Measurements from ENCODE around the gene TSPAN16. TPM values are rescaled to one million over a fixed set of nuclear protein-coding genes. Genes with fewer than 3 reads are reported as not detected.

The TSPAN16 gene
- total and polyA plus RNA-seq, 4 experiments from 2014 or later = not detected

GRCh38 chr19:11293433-11294389, 2.2 kb upstream of the TSPAN16 start:
- Mint-ChIP-seq H3K4me3 (peak overlapping the region in 3 of 8 donors; percentile 20 to 71 (median 48)), H3K27me3 (peaks cover 12 to 16% of the 10 kb centered on the region in 2 donors), H3K36me3 (no peaks in the 10 kb centered on the region), H3K4me1 (peaks cover 4 to 8% (median 7%) of the 10 kb centered on the region in 4 donors), H3K27ac (peak overlapping the region in 2 of 7 donors; percentile 41 to 46), H3K9me3 (no peaks in the 10 kb centered on the region)
- Histone ChIP-seq H3K27ac (ENCODE audit: low read depth, low read length) (no peak overlapping the region), H3K9me3 (ENCODE audit: control insufficient read depth in 1 of 2, low read length in 2 of 2) (no peaks in the 10 kb centered on the region), H3K36me3 (ENCODE audit: insufficient read depth, low read length) (no peaks in the 10 kb centered on the region), H3K27me3 (ENCODE audit: insufficient read depth, low read length) (no peaks in the 10 kb centered on the region), H3K4me1 (ENCODE audit: insufficient read depth, low read length) (peaks cover 8% of the 10 kb centered on the region), H3K4me3 (ENCODE audit: low read length in 2 of 2) (no peak overlapping the region)
- intact Hi-C loops (cut with micrococcal nuclease) = loop anchor here (1.0 kb wide), 4 partner anchors 88 to 294 kb away; no protein-coding TSS in a partner anchor
- CTCF ChIA-PET (ENCODE audit: partially characterized antibody) = interaction anchor here (0.6 to 9.0 kb wide), 16 partner anchors 10 to 295 kb away, joined by 3 to 56 read pairs (median 4); partner anchors contain the start of gene PRKCSH
- peak; percentile 64 to 75 (median 71) for DNase-seq
- POLR2A ChIA-PET (ENCODE audit: partially characterized antibody) = interaction anchor here (1.0 kb wide), 1 partner anchor 189 kb away, joined by 5 read pairs; no protein-coding TSS in a partner anchor

GRCh38 chr19:11295180-11295579, 780 bp upstream of the TSPAN16 start:
- no peak for DNase-seq
- CTCF ChIA-PET (ENCODE audit: partially characterized antibody) = interaction anchor here (1.5 to 9.0 kb wide), 3 partner anchors 82 to 187 kb away, joined by 3 to 56 read pairs (median 4); no protein-coding TSS in a partner anchor
- H3K4me3 Mint-ChIP-seq = no peak overlapping the region
- Histone ChIP-seq H3K27ac (ENCODE audit: low read depth, low read length) (no peak overlapping the region), H3K4me3 (ENCODE audit: low read length in 2 of 2) (no peak overlapping the region), H3K27me3 (ENCODE audit: insufficient read depth, low read length) (no peaks in the 10 kb centered on the region), H3K9me3 (ENCODE audit: control insufficient read depth in 1 of 2, low read length in 2 of 2) (no peaks in the 10 kb centered on the region), H3K4me1 (ENCODE audit: insufficient read depth, low read length) (peaks cover 8% of the 10 kb centered on the region), H3K36me3 (ENCODE audit: insufficient read depth, low read length) (no peaks in the 10 kb centered on the region)
- H3K27me3 Mint-ChIP-seq = peaks cover 10 to 12% of the 10 kb centered on the region in 2 donors
- H3K27ac Mint-ChIP-seq = no peak overlapping the region
- intact Hi-C loops (cut with micrococcal nuclease) = no loop called here
- no peaks in the 10 kb centered on the region for H3K9me3 Mint-ChIP-seq
- H3K36me3 Mint-ChIP-seq = no peaks in the 10 kb centered on the region
- POLR2A ChIA-PET (ENCODE audit: partially characterized antibody) = no interaction called here
- H3K4me1 Mint-ChIP-seq = peaks cover 4 to 8% (median 7%) of the 10 kb centered on the region in 4 donors

GRCh38 chr19:11296264-11296663, 304 bp downstream of the TSPAN16 start:
- intact Hi-C loops (cut with micrococcal nuclease) = no loop called here
- ChIA-PET CTCF (ENCODE audit: partially characterized antibody) (interaction anchor here (1.5 to 9.0 kb wide), 2 partner anchors 81 to 186 kb away, joined by 3 to 56 read pairs; no protein-coding TSS in a partner anchor), POLR2A (ENCODE audit: partially characterized antibody) (no interaction called here)
- no peak for DNase-seq
- H3K36me3 ChIP-seq (ENCODE audit: insufficient read depth, low read length) = no peaks in the 10 kb centered on the region
- H3K4me3 ChIP-seq (ENCODE audit: low read length in 2 of 2) = no peak overlapping the region
- H3K9me3 ChIP-seq (ENCODE audit: control insufficient read depth in 1 of 2, low read length in 2 of 2) = no peaks in the 10 kb centered on the region
- H3K4me1 ChIP-seq (ENCODE audit: insufficient read depth, low read length) = peaks cover 8% of the 10 kb centered on the region
- Mint-ChIP-seq H3K4me3 (no peak overlapping the region), H3K27me3 (peaks cover 12% of the 10 kb centered on the region in 2 donors), H3K27ac (no peak overlapping the region), H3K36me3 (no peaks in the 10 kb centered on the region), H3K4me1 (peaks cover 4 to 8% (median 7%) of the 10 kb centered on the region in 4 donors), H3K9me3 (no peaks in the 10 kb centered on the region)
- no peaks in the 10 kb centered on the region for H3K27me3 ChIP-seq (ENCODE audit: insufficient read depth, low read length)
- no peak overlapping the region for H3K27ac ChIP-seq (ENCODE audit: low read depth, low read length)

GRCh38 chr19:11299946-11300810, 4.2 kb downstream of the TSPAN16 start:
- peaks cover 6 to 9% of the 10 kb centered on the region in 2 donors for H3K27me3 Mint-ChIP-seq
- DNase-seq = no peak
- ChIA-PET CTCF (ENCODE audit: partially characterized antibody) (no interaction called here), POLR2A (ENCODE audit: partially characterized antibody) (no interaction called here)
- Histone ChIP-seq H3K27me3 (ENCODE audit: insufficient read depth, low read length) (no peaks in the 10 kb centered on the region), H3K36me3 (ENCODE audit: insufficient read depth, low read length) (no peaks in the 10 kb centered on the region), H3K4me3 (ENCODE audit: low read length in 2 of 2) (no peak overlapping the region), H3K4me1 (ENCODE audit: insufficient read depth, low read length) (no peaks in the 10 kb centered on the region), H3K27ac (ENCODE audit: low read depth, low read length) (no peak overlapping the region), H3K9me3 (ENCODE audit: control insufficient read depth in 1 of 2, low read length in 2 of 2) (no peaks in the 10 kb centered on the region)
- no peaks in the 10 kb centered on the region for H3K4me1 Mint-ChIP-seq
- H3K27ac Mint-ChIP-seq = no peak overlapping the region
- H3K9me3 Mint-ChIP-seq = peaks cover 0 to 1% (median 0%) of the 10 kb centered on the region in 8 donors
- H3K4me3 Mint-ChIP-seq = no peak overlapping the region
- intact Hi-C loops (cut with micrococcal nuclease) = no loop called here
- H3K36me3 Mint-ChIP-seq = no peaks in the 10 kb centered on the region

- H3K4me3 Mint-ChIP-seq = no peak overlapping the region
- POLR2A ChIA-PET (ENCODE audit: partially characterized antibody) = no interaction called here
Measured at GRCh38 chr19:11300811-11301120, 4.8 kb downstream of the TSPAN16 start.

GRCh38 chr19:11304936-11305335, 9.0 kb downstream of the TSPAN16 start:
- ChIA-PET CTCF (ENCODE audit: partially characterized antibody) (interaction anchor here (0.7 to 1.1 kb wide), 2 partner anchors 11 to 177 kb away, joined by 3 to 5 read pairs; no protein-coding TSS in a partner anchor), POLR2A (ENCODE audit: partially characterized antibody) (no interaction called here)
- Mint-ChIP-seq H3K27me3 (peaks cover 1 to 10% of the 10 kb centered on the region in 2 donors), H3K4me3 (no peak overlapping the region), H3K4me1 (no peaks in the 10 kb centered on the region), H3K36me3 (no peaks in the 10 kb centered on the region), H3K9me3 (peaks cover 0 to 4% (median 0%) of the 10 kb centered on the region in 8 donors), H3K27ac (no peak overlapping the region)
- no peaks in the 10 kb centered on the region for H3K4me1 ChIP-seq (ENCODE audit: insufficient read depth, low read length)
- intact Hi-C loops (cut with micrococcal nuclease) = no loop called here
- no peaks in the 10 kb centered on the region for H3K27me3 ChIP-seq (ENCODE audit: insufficient read depth, low read length)
- DNase-seq = no peak
- H3K9me3 ChIP-seq (ENCODE audit: control insufficient read depth in 1 of 2, low read length in 2 of 2) = no peaks in the 10 kb centered on the region
- H3K27ac ChIP-seq (ENCODE audit: low read depth, low read length) = no peak overlapping the region
- no peaks in the 10 kb centered on the region for H3K36me3 ChIP-seq (ENCODE audit: insufficient read depth, low read length)
- no peak overlapping the region for H3K4me3 ChIP-seq (ENCODE audit: low read length in 2 of 2)

More at GRCh38 chr19:11300811-11301120, 4.8 kb downstream of the TSPAN16 start:
- Histone ChIP-seq H3K36me3 (ENCODE audit: insufficient read depth, low read length) (no peaks in the 10 kb centered on the region), H3K27ac (ENCODE audit: low read depth, low read length) (no peak overlapping the region), H3K27me3 (ENCODE audit: insufficient read depth, low read length) (no peaks in the 10 kb centered on the region), H3K4me3 (ENCODE audit: low read length in 2 of 2) (no peak overlapping the region), H3K9me3 (ENCODE audit: control insufficient read depth in 1 of 2, low read length in 2 of 2) (no peaks in the 10 kb centered on the region), H3K4me1 (ENCODE audit: insufficient read depth, low read length) (no peaks in the 10 kb centered on the region)
- Mint-ChIP-seq H3K9me3 (peaks cover 0 to 1% (median 0%) of the 10 kb centered on the region in 8 donors), H3K4me1 (no peaks in the 10 kb centered on the region), H3K36me3 (no peaks in the 10 kb centered on the region), H3K27me3 (peaks cover 6 to 9% of the 10 kb centered on the region in 2 donors), H3K27ac (no peak overlapping the region)
- CTCF ChIA-PET (ENCODE audit: partially characterized antibody) = interaction anchor here (0.9 kb wide), 1 partner anchor 50 kb away, joined by 3 read pairs; no protein-coding TSS in a partner anchor
- intact Hi-C loops (cut with micrococcal nuclease) = no loop called here
- DNase-seq = no peak
